Esophagus squamous epithelium (tissue), 4 donors: ENCODE data around the gene TSEN34.
A peak's percentile ranks its signal among the peaks of the same experiment; 100 is the strongest.

Experiments
- CTCF ChIP-seq, 6 experiments: fragments of 450-650 bp in 4 of 6; fragments of 200-600 bp in 2 of 6; sonication (generic) in 2 of 6; IDR thresholded peaks; one replicate each; pipeline ENCODE4 v1.5.1; 2016 to 2019; ENCODE audit warnings: antibody characterized with exemption in 6 of 6, mild to moderate bottlenecking in 4 of 6, moderate library complexity in 4 of 6
- POLR2A ChIP-seq, 4 donors: fragments of 450-650 bp; IDR thresholded peaks; one replicate each; pipeline ENCODE4 v1.6.1; 2017; ENCODE audit warnings: antibody characterized with exemption in 4 of 4, mild to moderate bottlenecking in 4 of 4, moderate library complexity in 3 of 4

- TF ChIP-seq CTCF (IDR thresholded peaks at IDR 0.05) (peak in 1 of 6 experiments; percentile 25), POLR2A (IDR thresholded peaks at IDR 0.05) (no peak)
Measured at GRCh38 chr19:54179921-54180461, 11.1 kb upstream of the TSEN34 start.
